ENCODE measurements around the gene RANBP10. TPM values are rescaled to one million over a fixed set of nuclear protein-coding genes. Genes with fewer than 3 reads are reported as not detected.

Gene RANBP10
- total and polyA plus RNA-seq, 10 of the 15 experiments (the other 5 are each of a cell fraction or from before 2014, with no cell fraction given) = 1.2 to 20.4 (median 10.8) TPM

DNA sequence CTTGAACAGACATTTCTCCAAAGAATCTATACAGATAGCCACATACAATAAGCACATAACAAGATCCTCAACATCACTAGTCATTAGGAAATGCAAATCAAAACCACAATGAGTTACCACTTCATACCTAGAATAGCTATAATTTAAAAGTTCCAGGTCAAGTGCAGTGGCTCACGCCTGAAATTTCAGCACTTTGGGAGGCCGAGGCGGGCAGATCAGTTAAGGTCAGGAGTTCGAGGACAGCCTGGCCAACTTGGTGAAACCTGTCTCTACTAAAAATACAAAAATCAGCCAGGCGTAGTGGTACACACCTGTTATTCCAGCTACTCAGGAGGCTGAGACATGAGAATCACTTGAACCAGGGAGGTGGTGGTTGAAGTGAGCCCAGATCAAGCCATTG is 19.9 kb downstream of the RANBP10 start (continued):
- TF ChIP-seq ETV6 (conservative IDR thresholded peaks at IDR 0.05 in 1 of 2, IDR thresholded peaks at IDR 0.05 in 1 of 2; ENCODE audit: borderline replicate concordance in 1 of 2, low read depth in 1 of 2) (0 out of 4 replicates have a peak, but pooled peaks of 1 of the 2 experiments have one; percentile 28), ZNF24 (IDR thresholded peaks at IDR 0.05) (peak; percentile 47; the same call in 1 of the 2 replicates), JUND (IDR thresholded peaks at IDR 0.05; ENCODE audit: low read depth, low read length) (no peak), NR2C1 (IDR thresholded peaks at IDR 0.05) (no peak), FOS (IDR thresholded peaks at IDR 0.05; ENCODE audit: borderline replicate concordance, extremely low read depth, insufficient read length) (no peak), MEF2A (IDR thresholded peaks at IDR 0.05; ENCODE audit: insufficient read depth, low read depth, low read length) (0 out of 2 replicates have a peak, but pooled peaks have one; percentile 20), SREBF2 (IDR thresholded peaks at IDR 0.05; ENCODE audit: low read length) (no peak), STAT3 (IDR thresholded peaks at IDR 0.05; ENCODE audit: low read depth, low read length) (no peak), SMC3 (IDR thresholded peaks at IDR 0.05; ENCODE audit: borderline replicate concordance, low read length) (no peak), IRF4 (IDR thresholded peaks at IDR 0.05; ENCODE audit: low read depth, low read length) (no peak), PML (IDR thresholded peaks at IDR 0.05; ENCODE audit: low read length) (no peak)
- TF ChIP-seq, protein P1, sequence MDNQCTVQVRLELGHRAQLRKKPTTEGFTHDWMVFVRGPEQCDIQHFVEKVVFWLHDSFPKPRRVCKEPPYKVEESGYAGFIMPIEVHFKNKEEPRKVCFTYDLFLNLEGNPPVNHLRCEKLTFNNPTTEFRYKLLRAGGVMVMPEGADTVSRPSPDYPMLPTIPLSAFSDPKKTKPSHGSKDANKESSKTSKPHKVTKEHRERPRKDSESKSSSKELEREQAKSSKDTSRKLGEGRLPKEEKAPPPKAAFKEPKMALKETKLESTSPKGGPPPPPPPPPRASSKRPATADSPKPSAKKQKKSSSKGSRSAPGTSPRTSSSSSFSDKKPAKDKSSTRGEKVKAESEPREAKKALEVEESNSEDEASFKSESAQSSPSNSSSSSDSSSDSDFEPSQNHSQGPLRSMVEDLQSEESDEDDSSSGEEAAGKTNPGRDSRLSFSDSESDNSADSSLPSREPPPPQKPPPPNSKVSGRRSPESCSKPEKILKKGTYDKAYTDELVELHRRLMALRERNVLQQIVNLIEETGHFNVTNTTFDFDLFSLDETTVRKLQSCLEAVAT (IDR thresholded peaks at IDR 0.05) = 0 out of 2 replicates have a peak, but pooled peaks have one; percentile 57
- TF ChIP-seq, protein P2, sequence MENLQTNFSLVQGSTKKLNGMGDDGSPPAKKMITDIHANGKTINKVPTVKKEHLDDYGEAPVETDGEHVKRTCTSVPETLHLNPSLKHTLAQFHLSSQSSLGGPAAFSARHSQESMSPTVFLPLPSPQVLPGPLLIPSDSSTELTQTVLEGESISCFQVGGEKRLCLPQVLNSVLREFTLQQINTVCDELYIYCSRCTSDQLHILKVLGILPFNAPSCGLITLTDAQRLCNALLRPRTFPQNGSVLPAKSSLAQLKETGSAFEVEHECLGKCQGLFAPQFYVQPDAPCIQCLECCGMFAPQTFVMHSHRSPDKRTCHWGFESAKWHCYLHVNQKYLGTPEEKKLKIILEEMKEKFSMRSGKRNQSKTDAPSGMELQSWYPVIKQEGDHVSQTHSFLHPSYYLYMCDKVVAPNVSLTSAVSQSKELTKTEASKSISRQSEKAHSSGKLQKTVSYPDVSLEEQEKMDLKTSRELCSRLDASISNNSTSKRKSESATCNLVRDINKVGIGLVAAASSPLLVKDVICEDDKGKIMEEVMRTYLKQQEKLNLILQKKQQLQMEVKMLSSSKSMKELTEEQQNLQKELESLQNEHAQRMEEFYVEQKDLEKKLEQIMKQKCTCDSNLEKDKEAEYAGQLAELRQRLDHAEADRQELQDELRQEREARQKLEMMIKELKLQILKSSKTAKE (IDR thresholded peaks at IDR 0.05; ENCODE audit: low read depth, poor library complexity, severe bottlenecking) = peak; percentile 20
